Measurements from ENCODE around the gene STK24. TPM values are rescaled to one million over a fixed set of nuclear protein-coding genes. Genes with fewer than 3 reads are reported as not detected.

STK24 gene
- total and polyA plus RNA-seq, 10 of the 15 experiments (the other 5 are each of a cell fraction or from before 2014, with no cell fraction given) = 7.5 to 115 (median 52.9) TPM

- WGBS (ENCODE audit: insufficient coverage, insufficient replicate concordance, low lambda C conversion rate, missing lambda C conversion rate) = 98% methylated on average over 16 of the region's 16 CpGs
- POLR2A ChIA-PET = no interaction called here
- Histone ChIP-seq H3K27ac (ENCODE audit: control insufficient read depth, insufficient read depth) (no peak overlapping the region), H3K9ac (ENCODE audit: control insufficient read depth, insufficient read depth, low read length) (no peak overlapping the region), H2AFZ (ENCODE audit: control insufficient read depth, low read depth, low read length) (no peak overlapping the region), H3K4me2 (ENCODE audit: control insufficient read depth, insufficient read depth) (no peak overlapping the region), H4K20me1 (ENCODE audit: control insufficient read depth, insufficient read depth) (no peaks in the 10 kb centered on the region), H3K79me2 (ENCODE audit: control insufficient read depth, insufficient read depth, low read length) (no peaks in the 10 kb centered on the region), H3K9me3 (replicated peaks; ENCODE audit: control insufficient read depth, insufficient read depth, low read length) (no peaks in the 10 kb centered on the region), H3K36me3 (ENCODE audit: control insufficient read depth in 2 of 2, insufficient read depth in 2 of 2, low read length in 1 of 2) (peaks cover 6 to 22% of the 10 kb centered on the region in 2 experiments), H3K4me1 (ENCODE audit: control insufficient read depth, insufficient read depth, low read length) (peaks cover 6% of the 10 kb centered on the region), H3K27me3 (replicated peaks in 1 of 2; ENCODE audit: control insufficient read depth in 2 of 2, insufficient read depth in 2 of 2, low read length in 1 of 2) (no peaks in the 10 kb centered on the region), H3K4me3 (no peak overlapping the region)
- TF ChIP-seq IRF3 (IDR thresholded peaks at IDR 0.05) = no peak
- no peak for TF ChIP-seq RFX5 (IDR thresholded peaks at IDR 0.05; ENCODE audit: low read depth, low read length)
- TF ChIP-seq RAD21 (IDR thresholded peaks at IDR 0.05; ENCODE audit: insufficient read depth, low read depth, low read length) = no peak
- no peak for TF ChIP-seq SIX5 (IDR thresholded peaks at IDR 0.05; ENCODE audit: low read depth, low read length, severe bottlenecking)
- TF ChIP-seq POLR2AphosphoS2 (IDR thresholded peaks at IDR 0.05; ENCODE audit: low read depth, low read length) = no peak
- no peak for TF ChIP-seq CUX1 (IDR thresholded peaks at IDR 0.05; ENCODE audit: insufficient replicate concordance, low read depth, low read length)
- FAIRE-seq (no peak), DNase-seq (ENCODE audit: low read depth, low spot score) (no peak), ATAC-seq (no peak)
- SMC1A ChIA-PET (ENCODE audit: uncharacterized antibody, unreplicated experiment) = interaction anchor here (1.2 to 1.7 kb wide), 3 partner anchors 18 to 222 kb away, joined by 4 to 6 read pairs (median 5); no protein-coding TSS in a partner anchor
- no TSS peak for BruUV-seq (replicated peaks)
- RAD21 ChIA-PET (ENCODE audit: unreplicated experiment) = interaction anchor here (1.9 kb wide), 1 partner anchor 204 kb away, joined by 8 read pairs; no protein-coding TSS in a partner anchor
- CTCF ChIA-PET = interaction anchor here (0.6 kb wide), 1 partner anchor 204 kb away, joined by 4 read pairs; no protein-coding TSS in a partner anchor
- intact Hi-C loops (cut with micrococcal nuclease; ENCODE audit: unreplicated experiment) = no loop called here
- in situ Hi-C loops (cut with MboI) = loop anchor here (5.0 to 10.0 kb wide), 3 partner anchors 208 to 594 kb away; no protein-coding TSS in a partner anchor
These were observed 127.6 kb downstream of the STK24 start for GRCh38 chr13:98449273-98449672.
